Measurements from ENCODE around the gene EIF4H. TPM values are rescaled to one million over a fixed set of nuclear protein-coding genes. Genes with fewer than 3 reads are reported as not detected.
A peak's percentile ranks its signal among the peaks of the same experiment; 100 is the strongest.

The EIF4H gene
- polyA plus RNA-seq, 1 donor (not counting 4 experiments of a cell fraction or from before 2014, with no cell fraction given): 340 TPM

DNA sequence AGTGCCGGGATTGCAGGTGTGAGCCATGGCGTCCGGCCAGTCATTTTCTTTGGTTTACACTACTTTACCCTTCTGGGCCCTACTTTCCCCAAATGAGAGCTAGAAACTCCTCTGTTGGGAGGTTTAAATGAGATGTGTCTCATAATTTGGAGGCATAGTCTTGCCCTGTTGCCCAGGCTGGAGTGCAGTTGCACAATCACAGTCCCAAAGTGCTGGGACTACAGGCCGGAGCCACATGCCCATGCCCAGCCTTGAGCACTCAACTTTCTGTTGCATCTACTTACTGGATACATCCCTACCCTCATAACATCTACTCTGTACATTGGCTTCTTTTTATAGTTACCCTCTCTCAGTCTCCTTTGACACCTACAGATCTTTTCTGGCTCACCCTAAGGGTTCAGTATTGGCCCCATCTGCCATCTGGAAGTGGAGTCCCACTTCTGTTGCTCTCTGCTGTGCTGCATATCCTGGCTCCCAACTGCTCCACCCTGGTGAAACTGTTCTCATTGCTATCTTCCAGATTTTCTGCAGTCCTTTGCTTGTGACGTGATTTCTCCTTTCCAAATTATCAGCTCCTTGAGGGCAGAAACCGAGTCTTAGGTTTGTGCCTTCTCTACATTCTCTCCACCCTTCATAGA is 8.4 kb downstream of the EIF4H start:
- H3K9me1 ChIP-seq (ENCODE audit: control insufficient read depth, extremely low read depth, insufficient read depth, low read length): peaks cover 9% of the 10 kb centered on the region
- peak overlapping the region; percentile 44 for H3K4me2 ChIP-seq (ENCODE audit: control insufficient read depth, extremely low read depth, insufficient read depth, low read depth, low read length)
- H4K20me1 ChIP-seq (ENCODE audit: control insufficient read depth, extremely low read depth, insufficient read depth, low read length): peaks cover 71% of the 10 kb centered on the region
- peaks cover 43% of the 10 kb centered on the region for H3K4me1 ChIP-seq (ENCODE audit: control insufficient read depth, extremely low read depth, insufficient read depth, low read length)
- no peak overlapping the region for H2AFZ ChIP-seq (ENCODE audit: control insufficient read depth, low read length)
- no peaks in the 10 kb centered on the region for H3K9me3 ChIP-seq (ENCODE audit: control insufficient read depth, low read depth, low read length)
- TF ChIP-seq CTCF (optimal IDR thresholded peaks at IDR 0.05 in 1 of 3, IDR thresholded peaks at IDR 0.05 in 1 of 3, conservative IDR thresholded peaks at IDR 0.05 in 1 of 3; ENCODE audit: extremely low read depth in 1 of 3, insufficient read depth in 2 of 3, low read length in 3 of 3): no peak
- no peak for TF ChIP-seq EZH2 (IDR thresholded peaks at IDR 0.05; ENCODE audit: low read length)
- no peak for DNase-seq (ENCODE audit: low read depth, low spot score)
- no peak for FAIRE-seq
- H3K27ac ChIP-seq (ENCODE audit: control insufficient read depth, insufficient read depth, low read length): peak overlapping the region; percentile 17
- peak overlapping the region; percentile 2 for H3K9ac ChIP-seq (ENCODE audit: control insufficient read depth, extremely low read depth, insufficient read depth, low read length)
- peaks cover 9 to 41% of the 10 kb centered on the region in 2 experiments for H3K36me3 ChIP-seq (ENCODE audit: control insufficient read depth in 2 of 2, extremely low read depth in 1 of 2, insufficient read depth in 2 of 2, low read length in 2 of 2)
- H3K79me2 ChIP-seq (ENCODE audit: control insufficient read depth, insufficient read depth, low read length): peaks cover 99% of the 10 kb centered on the region
- H3K4me3 ChIP-seq (ENCODE audit: control insufficient read depth in 2 of 3, extremely low read depth in 1 of 3, insufficient read depth in 2 of 3, low read depth in 1 of 3, low read length in 3 of 3): no peak overlapping the region
- H3K27me3 ChIP-seq (ENCODE audit: control insufficient read depth, extremely low read depth, insufficient read depth, low read length): no peaks in the 10 kb centered on the region
- dilution Hi-C loops (cut with MboI; ENCODE audit: extremely low pct_ligation_motif_present, low sequenced_read_pairs): no loop called here

GRCh38 chr7:74183142-74183541 is 9.0 kb downstream of the EIF4H start:
- peak overlapping the region; percentile 44 for H3K4me2 ChIP-seq (ENCODE audit: control insufficient read depth, extremely low read depth, insufficient read depth, low read depth, low read length)
- TF ChIP-seq EZH2 (IDR thresholded peaks at IDR 0.05; ENCODE audit: low read length) (no peak), CTCF (optimal IDR thresholded peaks at IDR 0.05 in 1 of 3, IDR thresholded peaks at IDR 0.05 in 1 of 3, conservative IDR thresholded peaks at IDR 0.05 in 1 of 3; ENCODE audit: extremely low read depth in 1 of 3, insufficient read depth in 2 of 3, low read length in 3 of 3) (no peak)
- no peak for DNase-seq (ENCODE audit: low read depth, low spot score)
- no peaks in the 10 kb centered on the region for H3K9me3 ChIP-seq (ENCODE audit: control insufficient read depth, low read depth, low read length)
- H3K9me1 ChIP-seq (ENCODE audit: control insufficient read depth, extremely low read depth, insufficient read depth, low read length): peaks cover 6% of the 10 kb centered on the region
- peak overlapping the region; percentile 2 for H3K9ac ChIP-seq (ENCODE audit: control insufficient read depth, extremely low read depth, insufficient read depth, low read length)
- H3K4me1 ChIP-seq (ENCODE audit: control insufficient read depth, extremely low read depth, insufficient read depth, low read length): peaks cover 37% of the 10 kb centered on the region
- peaks cover 99% of the 10 kb centered on the region for H3K79me2 ChIP-seq (ENCODE audit: control insufficient read depth, insufficient read depth, low read length)
- H3K27me3 ChIP-seq (ENCODE audit: control insufficient read depth, extremely low read depth, insufficient read depth, low read length): no peaks in the 10 kb centered on the region
- H4K20me1 ChIP-seq (ENCODE audit: control insufficient read depth, extremely low read depth, insufficient read depth, low read length): peaks cover 75% of the 10 kb centered on the region
- H3K36me3 ChIP-seq (ENCODE audit: control insufficient read depth in 2 of 2, extremely low read depth in 1 of 2, insufficient read depth in 2 of 2, low read length in 2 of 2): peaks cover 12 to 40% of the 10 kb centered on the region in 2 experiments
- dilution Hi-C loops (cut with MboI; ENCODE audit: extremely low pct_ligation_motif_present, low sequenced_read_pairs): no loop called here
- no peak for FAIRE-seq
- no peak overlapping the region for H2AFZ ChIP-seq (ENCODE audit: control insufficient read depth, low read length)
- peak overlapping the region; percentile 5 for H3K27ac ChIP-seq (ENCODE audit: control insufficient read depth, insufficient read depth, low read length)
- no peak overlapping the region for H3K4me3 ChIP-seq (ENCODE audit: control insufficient read depth in 2 of 3, extremely low read depth in 1 of 3, insufficient read depth in 2 of 3, low read depth in 1 of 3, low read length in 3 of 3)

Measured in keratinocyte (primary cell).